Heart right ventricle (tissue), 16 donors: ENCODE results near the gene GATAD2B. TPM values are rescaled to one million over a fixed set of nuclear protein-coding genes. Genes with fewer than 3 reads are reported as not detected.

Source experiments
- ATAC-seq, 8 donors: fragments of 200-7000 bp; cut with Tn5 transposase; one replicate each; pipeline ENCODE4 v1.9.1; 2020; ENCODE audit warnings: mild to moderate bottlenecking in 8 of 8, moderate library complexity in 8 of 8, moderate number of reproducible peaks in 1 of 8
- DNase-seq, 2 donors: peaks; one replicate each; pipeline ENCODE4 v3.0.0-alpha.2; 2020
- H3K27ac ChIP-seq, 10 donors: fragments of 200-600 bp; sonication (generic) in 2 of 10; one replicate each; pipeline versions ENCODE4 v1.5.0 to v1.8.0; 2020 to 2022; ENCODE audit warnings: mild to moderate bottlenecking in 3 of 10
- H3K27me3 ChIP-seq, 7 donors: fragments of 200-600 bp; one replicate each; pipeline ENCODE4 v1.8.0; 2021 to 2022; ENCODE audit warnings: mild to moderate bottlenecking in 2 of 7
- H3K36me3 ChIP-seq, 9 donors: fragments of 200-600 bp; sonication (generic) in 1 of 9; one replicate each; pipeline versions ENCODE4 v1.5.0 to v1.8.0; 2020 to 2022; ENCODE audit warnings: mild to moderate bottlenecking in 2 of 9
- H3K4me1 ChIP-seq, 9 donors: fragments of 200-600 bp; sonication (generic) in 1 of 9; one replicate each; pipeline versions ENCODE4 v1.5.0 to v1.8.0; 2020 to 2022; ENCODE audit warnings: mild to moderate bottlenecking in 4 of 9
- H3K4me3 ChIP-seq, 10 donors: fragments of 200-600 bp; sonication (generic) in 2 of 10; one replicate each; pipeline versions ENCODE4 v1.5.0 to v1.8.0; 2020 to 2022; ENCODE audit warnings: mild to moderate bottlenecking in 7 of 10, moderate library complexity in 2 of 10
- H3K9me3 ChIP-seq, 11 donors: fragments of 200-600 bp in 10 of 11; sonication (generic) in 2 of 11; one replicate each; pipeline versions ENCODE4 v1.5.0 to v1.8.0; 2013 to 2022; ENCODE audit warnings: mild to moderate bottlenecking in 2 of 11, control low read depth in 1 of 11, moderate library complexity in 1 of 11
- WGBS, 2 donors: extraction: QIAGEN DNeasy Blood & Tissue Kit; methylation state at CpG; one replicate each; pipeline ENCODE4 v1.1.7; 2013; ENCODE audit warnings: inconsistent platforms in 1 of 2; 5-methylcytosine and 5-hydroxymethylcytosine counted together
- intact Hi-C, 10 donors: fragments of 100-400 bp; cut with DNase I; formaldehyde crosslinking; loops; one replicate each; pipeline versions ENCODE4 v1.11.1 to v1.14.2; 2022
- polyA plus RNA-seq, 2 donors: library from polyadenylated mRNA; stranded (reverse); fragments of 200-250 nt; gene quantifications; one replicate each; pipeline ENCODE4 v1.2.3, GENCODE V29; 2013
- total RNA-seq, 10 donors: library from RNA; stranded (reverse); fragmentation: NEBNext Ultra II Directional in 3 of 10; extraction: Animal tissue kit (Norgen Biotek cat#: 25700) in 3 of 10; gene quantifications; one replicate each; pipeline versions ENCODE4 v1.2.1 to v1.2.4, GENCODE V29; 2021 to 2023
- TF ChIP-seq, protein P1 (sequence below), 9 donors: fragments of 200-600 bp; sonication (generic) in 2 of 9; IDR thresholded peaks; one replicate each; pipeline versions ENCODE4 v1.5.0 to v1.8.0; 2021 to 2022; ENCODE audit warnings: antibody characterized with exemption in 9 of 9, mild to moderate bottlenecking in 5 of 9, moderate library complexity in 1 of 9
- donor health status: Arrhythmogenic right ventricular cardiomyopathy.
- donor health status: ischemic (EF 13 %, LVEDD 7.1; RV severe dilation, severe dysfunction).
- donor health status: healthy with polysubstance abuse.
- donor health status: DM: no; HTN: yes; CAD: no.
- donor health status: DM: no; HTN: no; CAD: no.
- donor health status: ischemic (EF 25% LVEDD 6.9; RV normal size, moderate dysfunction).
- donor health status: ischemic (EF 25% LVEDD 5.7; RV mildly dilated, moderate dysfunction).
- donor health status: healthy.
- donor health status: DM: yes; HTN: yes; CAD: no.
- donor health status: Ischemic cardiomyopathy.
- donor health status: ischemic (EF 35%, LVEDD 5.7; RV mildly dilated, moderate dysfunction).
- donor health status: nonischemic (EF 11% LVEDD 7.7; RV severe dilation, severe dysfunction).
- donor health status: DM: yes; HTN: yes; CAD: no.
- donor health status: PGD.
- donor health status: ischemic (EF 29% LVEDD 5.4; RV normal size, mild dysfunction).
- donor health status: nonischemic (EF 23%, LVEDD 6.1; RV moderate dilation, normal function).

Gene GATAD2B
- total and polyA plus RNA-seq, 12 donors, result 3.9 to 52.6 (median 41.9) TPM

DNA sequence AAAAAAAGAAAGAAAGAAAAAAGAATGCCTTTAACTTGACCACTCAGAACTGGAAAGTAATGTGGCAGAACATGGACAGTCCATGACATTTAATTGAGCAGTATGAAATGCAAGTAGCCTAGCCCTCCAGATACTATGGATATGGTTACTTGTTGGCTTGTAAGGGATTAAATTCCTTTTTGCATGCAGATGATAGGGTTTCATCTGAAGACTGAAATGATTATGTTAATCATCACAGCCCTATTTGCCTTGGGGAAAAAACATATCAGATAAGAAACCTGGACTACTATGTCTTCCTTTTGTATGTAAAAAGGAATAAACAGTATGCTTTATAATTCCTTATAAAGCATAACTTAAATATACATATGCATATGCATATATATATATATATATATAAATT lies 66.0 kb downstream of the GATAD2B start:
- intact Hi-C loops, result no loop called here
- TF ChIP-seq, protein P1, sequence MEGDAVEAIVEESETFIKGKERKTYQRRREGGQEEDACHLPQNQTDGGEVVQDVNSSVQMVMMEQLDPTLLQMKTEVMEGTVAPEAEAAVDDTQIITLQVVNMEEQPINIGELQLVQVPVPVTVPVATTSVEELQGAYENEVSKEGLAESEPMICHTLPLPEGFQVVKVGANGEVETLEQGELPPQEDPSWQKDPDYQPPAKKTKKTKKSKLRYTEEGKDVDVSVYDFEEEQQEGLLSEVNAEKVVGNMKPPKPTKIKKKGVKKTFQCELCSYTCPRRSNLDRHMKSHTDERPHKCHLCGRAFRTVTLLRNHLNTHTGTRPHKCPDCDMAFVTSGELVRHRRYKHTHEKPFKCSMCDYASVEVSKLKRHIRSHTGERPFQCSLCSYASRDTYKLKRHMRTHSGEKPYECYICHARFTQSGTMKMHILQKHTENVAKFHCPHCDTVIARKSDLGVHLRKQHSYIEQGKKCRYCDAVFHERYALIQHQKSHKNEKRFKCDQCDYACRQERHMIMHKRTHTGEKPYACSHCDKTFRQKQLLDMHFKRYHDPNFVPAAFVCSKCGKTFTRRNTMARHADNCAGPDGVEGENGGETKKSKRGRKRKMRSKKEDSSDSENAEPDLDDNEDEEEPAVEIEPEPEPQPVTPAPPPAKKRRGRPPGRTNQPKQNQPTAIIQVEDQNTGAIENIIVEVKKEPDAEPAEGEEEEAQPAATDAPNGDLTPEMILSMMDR (IDR thresholded peaks at IDR 0.05), result no peak
- ATAC-seq (no peak), DNase-seq (no peak)
- H3K27me3 ChIP-seq, result no peaks in the 10 kb centered on the region
- H3K4me3 ChIP-seq, result no peak overlapping the region
- no peaks in the 10 kb centered on the region for H3K9me3 ChIP-seq
- peaks cover 0 to 11% (median 0%) of the 10 kb centered on the region in 9 donors for H3K4me1 ChIP-seq
- peaks cover 0 to 45% (median 0%) of the 10 kb centered on the region in 9 donors for H3K36me3 ChIP-seq
- H3K27ac ChIP-seq, result no peak overlapping the region

DNA sequence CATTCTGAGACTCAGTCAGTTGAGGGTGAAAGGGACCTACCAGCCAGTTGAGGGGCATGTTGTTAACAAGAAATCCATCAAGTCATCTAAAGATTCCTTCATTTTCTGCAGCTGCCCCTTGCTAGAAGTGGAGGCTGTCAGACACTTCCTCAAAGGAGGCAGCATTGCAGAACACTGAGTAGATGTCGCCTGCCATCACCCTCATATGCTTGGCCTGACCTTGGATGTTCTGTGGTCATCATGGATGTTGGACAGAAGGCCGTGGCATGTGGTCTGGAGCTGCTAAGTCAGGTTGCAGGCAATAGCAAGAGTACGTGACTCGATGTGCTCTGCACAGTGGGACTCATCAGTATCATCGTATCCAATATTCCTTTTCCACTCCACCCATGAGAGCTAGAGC lies 70.6 kb downstream of the GATAD2B start:
- intact Hi-C loops, result no loop called here
- Histone ChIP-seq H3K27me3 (no peaks in the 10 kb centered on the region), H3K36me3 (peaks cover 0 to 49% (median 0%) of the 10 kb centered on the region in 9 donors), H3K4me3 (no peak overlapping the region), H3K4me1 (peaks cover 0 to 24% (median 0%) of the 10 kb centered on the region in 9 donors), H3K9me3 (no peaks in the 10 kb centered on the region), H3K27ac (no peak overlapping the region)
- TF ChIP-seq, protein P1 (IDR thresholded peaks at IDR 0.05), result no peak
- DNase-seq (no peak), ATAC-seq (no peak)
- WGBS, 2 donors, result 94 to 97% methylated on average over 5 of the region's 5 CpGs

DNA sequence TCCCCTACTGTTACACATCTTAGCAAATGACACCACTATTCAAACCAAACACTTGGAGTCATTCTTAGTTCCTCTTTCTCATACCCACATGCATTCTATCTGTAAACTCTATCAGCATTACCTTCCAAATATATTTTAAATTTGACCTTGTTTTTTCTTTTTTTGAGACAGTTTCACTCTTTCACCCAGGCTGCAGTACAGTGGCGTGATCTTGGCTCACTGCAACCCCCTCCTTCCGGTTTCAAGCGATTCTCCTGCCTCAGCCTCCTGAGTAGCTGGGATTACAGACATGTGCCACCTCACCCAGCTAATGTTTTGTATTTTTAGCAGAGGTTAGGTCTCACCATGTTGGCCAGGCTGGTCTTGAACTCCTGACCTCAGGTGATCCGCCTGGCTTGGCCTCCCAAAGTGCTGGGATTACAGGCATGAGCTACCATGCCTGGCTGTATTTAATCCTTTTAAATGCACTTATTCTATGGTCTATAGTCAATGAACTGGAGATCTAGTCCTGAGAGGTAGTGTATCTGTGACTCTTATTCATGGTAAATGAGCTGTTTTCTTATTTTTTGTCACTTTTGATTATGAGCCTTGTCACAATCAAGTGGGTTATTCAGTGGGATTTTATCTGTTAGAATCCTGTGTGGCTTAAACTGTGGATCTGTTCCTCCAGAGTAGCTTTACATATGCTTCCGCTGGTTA lies 73.1 kb downstream of the GATAD2B start:
- Histone ChIP-seq H3K36me3 (peaks cover 0 to 35% (median 0%) of the 10 kb centered on the region in 9 donors), H3K27ac (no peak overlapping the region), H3K27me3 (no peaks in the 10 kb centered on the region), H3K4me3 (no peak overlapping the region), H3K9me3 (no peaks in the 10 kb centered on the region), H3K4me1 (peaks cover 0 to 23% (median 0%) of the 10 kb centered on the region in 9 donors)
- intact Hi-C loops, result loop anchor here in 1 of 10 donors (2.0 kb wide), 1 partner anchor 19 kb away; no protein-coding TSS in a partner anchor
- no peak for ATAC-seq
- WGBS, 2 donors, result 73 to 83% methylated on average over 5 of the region's 5 CpGs
- no peak for DNase-seq
- TF ChIP-seq, protein P1 (IDR thresholded peaks at IDR 0.05), result no peak

DNA sequence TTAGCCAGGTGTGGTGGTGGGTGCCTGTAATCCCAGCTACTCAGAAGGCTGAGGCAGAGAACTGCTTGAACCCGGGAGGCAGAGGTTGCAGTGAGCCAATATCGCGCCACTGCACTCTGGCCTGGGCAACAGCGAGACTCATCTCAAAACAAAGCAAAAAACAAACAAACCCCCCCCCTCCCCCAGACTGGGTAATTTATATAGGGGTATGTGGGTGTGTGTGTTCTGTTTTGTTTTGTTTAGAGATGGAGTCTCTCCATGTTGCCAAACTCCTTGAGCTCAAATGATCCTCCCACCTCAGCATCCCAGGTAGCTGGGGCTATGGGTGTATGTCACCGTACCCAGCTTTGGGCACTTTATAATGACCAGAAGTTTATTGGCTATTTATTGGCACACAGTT lies 74.0 kb downstream of the GATAD2B start:
- Histone ChIP-seq H3K4me1 (peaks cover 0 to 17% (median 0%) of the 10 kb centered on the region in 9 donors), H3K36me3 (peaks cover 0 to 34% (median 0%) of the 10 kb centered on the region in 9 donors), H3K4me3 (no peak overlapping the region), H3K27ac (no peak overlapping the region), H3K27me3 (no peaks in the 10 kb centered on the region), H3K9me3 (no peaks in the 10 kb centered on the region)
- 98 to 100% methylated on average over 5 of the region's 5 CpGs for WGBS, 2 donors
- DNase-seq, result no peak
- no peak for ATAC-seq
- TF ChIP-seq, protein P1 (IDR thresholded peaks at IDR 0.05), result no peak
- intact Hi-C loops, result loop anchor here in 1 of 10 donors (2.0 kb wide), 1 partner anchor 20 kb away; no protein-coding TSS in a partner anchor
